ENCODE results near the gene NPC1L1. TPM values are rescaled to one million over a fixed set of nuclear protein-coding genes. Genes with fewer than 3 reads are reported as not detected.
A peak's percentile ranks its signal among the peaks of the same experiment; 100 is the strongest.

Gene NPC1L1
- total and polyA plus RNA-seq, 2 experiments from 2014 or later = not detected

GRCh38 chr7:44573464-44574286 is 32.5 kb upstream of the NPC1L1 start, which contains the start of gene DDX56:
Gene DDX56, minus strand, starts transcription at chr7:44573908. Its CDS starts 13 bp downstream, at chr7:44573895.
- peaks cover 12% of the 10 kb centered on the region for H3K4me1 ChIP-seq (ENCODE audit: low read depth)
- no peaks in the 10 kb centered on the region for H3K9me3 ChIP-seq (ENCODE audit: low read depth)
- H3K27me3 ChIP-seq = no peaks in the 10 kb centered on the region
- DNase-seq (ENCODE audit: low read depth in 1 of 2, low spot score in 1 of 2) = peak; percentile 95 to 98
- peak within 1 kb of the TSS; percentile 76 for H3K4me3 ChIP-seq
- peaks cover 53% of the 10 kb centered on the region for H3K36me3 ChIP-seq
- no peak for TF ChIP-seq CTCF (IDR thresholded peaks at IDR 0.05; ENCODE audit: low read depth, low read length)
- H3K27ac ChIP-seq = peak within 1 kb of the TSS; percentile 90

GRCh38 chr7:44572771-44573170 is 31.6 kb upstream of the NPC1L1 start:
- no peak for TF ChIP-seq CTCF (IDR thresholded peaks at IDR 0.05; ENCODE audit: low read depth, low read length)
- H3K4me3 ChIP-seq = peak overlapping the region; percentile 76
- no peaks in the 10 kb centered on the region for H3K27me3 ChIP-seq
- H3K36me3 ChIP-seq = peaks cover 53% of the 10 kb centered on the region
- H3K4me1 ChIP-seq (ENCODE audit: low read depth) = peaks cover 12% of the 10 kb centered on the region
- H3K27ac ChIP-seq = no peak overlapping the region
- no peaks in the 10 kb centered on the region for H3K9me3 ChIP-seq (ENCODE audit: low read depth)
- no peak for DNase-seq (ENCODE audit: low read depth in 1 of 2, low spot score in 1 of 2)

GRCh38 chr7:44569959-44570358 is 28.8 kb upstream of the NPC1L1 start:
- no peak for TF ChIP-seq CTCF (IDR thresholded peaks at IDR 0.05; ENCODE audit: low read depth, low read length)
- no peak for DNase-seq (ENCODE audit: low read depth in 1 of 2, low spot score in 1 of 2)

GRCh38 chr7:44568771-44569560 is 27.8 kb upstream of the NPC1L1 start:
- Histone ChIP-seq H3K27me3 (no peaks in the 10 kb centered on the region), H3K9me3 (ENCODE audit: low read depth) (no peaks in the 10 kb centered on the region), H3K4me1 (ENCODE audit: low read depth) (peaks cover 5% of the 10 kb centered on the region), H3K27ac (no peak overlapping the region), H3K36me3 (peaks cover 66% of the 10 kb centered on the region), H3K4me3 (no peak overlapping the region)
- TF ChIP-seq CTCF (IDR thresholded peaks at IDR 0.05; ENCODE audit: low read depth, low read length) = no peak
- DNase-seq (ENCODE audit: low read depth in 1 of 2, low spot score in 1 of 2) = no peak

More at GRCh38 chr7:44569959-44570358, 28.8 kb upstream of the NPC1L1 start:
- H3K27me3 ChIP-seq = no peaks in the 10 kb centered on the region
- no peaks in the 10 kb centered on the region for H3K9me3 ChIP-seq (ENCODE audit: low read depth)
- H3K36me3 ChIP-seq = peaks cover 66% of the 10 kb centered on the region
- peaks cover 12% of the 10 kb centered on the region for H3K4me1 ChIP-seq (ENCODE audit: low read depth)
- no peak overlapping the region for H3K27ac ChIP-seq
- H3K4me3 ChIP-seq = no peak overlapping the region

GRCh38 chr7:44567884-44568283 is 26.8 kb upstream of the NPC1L1 start:
- Histone ChIP-seq H3K27ac (no peak overlapping the region), H3K4me3 (no peak overlapping the region), H3K4me1 (ENCODE audit: low read depth) (peaks cover 2% of the 10 kb centered on the region), H3K9me3 (ENCODE audit: low read depth) (no peaks in the 10 kb centered on the region), H3K36me3 (peaks cover 64% of the 10 kb centered on the region), H3K27me3 (no peaks in the 10 kb centered on the region)
- no peak for TF ChIP-seq CTCF (IDR thresholded peaks at IDR 0.05; ENCODE audit: low read depth, low read length)
- no peak for DNase-seq (ENCODE audit: low read depth in 1 of 2, low spot score in 1 of 2)
